SK-N-SH (cell line): Measurements from ENCODE around the gene TRIM68.

Experiments
- CTCF ChIP-seq: fragments of 200-600 bp; sonication (generic); IDR thresholded peaks from 2 replicates; pipeline ENCODE4 v1.6.1; 2017; ENCODE audit warnings: antibody characterized with exemption, mild to moderate bottlenecking, moderate library complexity
- EP300 ChIP-seq, 2 experiments: IDR thresholded peaks; 2 replicates each; pipeline versions ENCODE4 v1.4.0 to v1.6.1; 2012; ENCODE audit warnings: borderline replicate concordance in 1 of 2, low read depth in 1 of 2, low read length in 1 of 2
- JUND ChIP-seq: IDR thresholded peaks from 2 replicates; pipeline ENCODE4 v1.4.0; 2012
- MAX ChIP-seq: IDR thresholded peaks from 2 replicates; pipeline ENCODE4 v1.4.0; 2012; ENCODE audit warnings: low read depth
- NRF1 ChIP-seq: IDR thresholded peaks from 2 replicates; pipeline ENCODE4 v1.6.1; 2012; ENCODE audit warnings: low read depth, mild to moderate bottlenecking, low read length
- POLR2AphosphoS5 ChIP-seq: IDR thresholded peaks from 2 replicates; pipeline ENCODE4 v1.6.1; 2012; ENCODE audit warnings: low read depth, low read length
- RAD21 ChIP-seq: IDR thresholded peaks from 2 replicates; pipeline ENCODE4 v1.6.1; 2012; ENCODE audit warnings: mild to moderate bottlenecking, low read length
- RXRA ChIP-seq: IDR thresholded peaks from 2 replicates; pipeline ENCODE4 v1.4.0; 2012; ENCODE audit warnings: low read depth, mild to moderate bottlenecking, borderline replicate concordance
- SMC3 ChIP-seq: IDR thresholded peaks from 2 replicates; pipeline ENCODE4 v1.6.1; 2012; ENCODE audit warnings: low read depth, low read length, improper control_type of control experiment
- TAF1 ChIP-seq: IDR thresholded peaks from 2 replicates; pipeline ENCODE4 v1.6.1; 2012; ENCODE audit warnings: low read depth, mild to moderate bottlenecking, low read length, moderate library complexity, borderline replicate concordance
- USF2 ChIP-seq: fragments of 150-350 bp; IDR thresholded peaks from 2 replicates; pipeline ENCODE4 v1.6.1; 2017; ENCODE audit warnings: antibody characterized with exemption, low read length, low read depth, borderline replicate concordance
- YY1 ChIP-seq: IDR thresholded peaks from 2 replicates; pipeline ENCODE4 v1.4.0; 2012; ENCODE audit warnings: low read depth, mild to moderate bottlenecking
- ZBTB33 ChIP-seq: IDR thresholded peaks from 2 replicates; pipeline ENCODE4 v1.4.0; 2012; ENCODE audit warnings: low read depth, borderline replicate concordance
- TF ChIP-seq, protein P1 (sequence below): IDR thresholded peaks from 2 replicates; pipeline ENCODE4 v1.6.1; 2012; ENCODE audit warnings: mild to moderate bottlenecking, low read depth, low read length, moderate library complexity

GRCh38 chr11:4605057-4605456, 3.0 kb downstream of the TRIM68 start:
- TF ChIP-seq ZBTB33 (no peak), JUND (no peak), CTCF (no peak), TAF1 (no peak), POLR2AphosphoS5 (no peak), EP300 (IDR thresholded peaks at IDR 0.05; ENCODE audit: borderline replicate concordance in 1 of 2, low read depth in 1 of 2, low read length in 1 of 2) (no peak), NRF1 (no peak), RAD21 (no peak), USF2 (no peak), MAX (no peak), YY1 (no peak), RXRA (no peak), SMC3 (no peak)
- TF ChIP-seq, protein P1, sequence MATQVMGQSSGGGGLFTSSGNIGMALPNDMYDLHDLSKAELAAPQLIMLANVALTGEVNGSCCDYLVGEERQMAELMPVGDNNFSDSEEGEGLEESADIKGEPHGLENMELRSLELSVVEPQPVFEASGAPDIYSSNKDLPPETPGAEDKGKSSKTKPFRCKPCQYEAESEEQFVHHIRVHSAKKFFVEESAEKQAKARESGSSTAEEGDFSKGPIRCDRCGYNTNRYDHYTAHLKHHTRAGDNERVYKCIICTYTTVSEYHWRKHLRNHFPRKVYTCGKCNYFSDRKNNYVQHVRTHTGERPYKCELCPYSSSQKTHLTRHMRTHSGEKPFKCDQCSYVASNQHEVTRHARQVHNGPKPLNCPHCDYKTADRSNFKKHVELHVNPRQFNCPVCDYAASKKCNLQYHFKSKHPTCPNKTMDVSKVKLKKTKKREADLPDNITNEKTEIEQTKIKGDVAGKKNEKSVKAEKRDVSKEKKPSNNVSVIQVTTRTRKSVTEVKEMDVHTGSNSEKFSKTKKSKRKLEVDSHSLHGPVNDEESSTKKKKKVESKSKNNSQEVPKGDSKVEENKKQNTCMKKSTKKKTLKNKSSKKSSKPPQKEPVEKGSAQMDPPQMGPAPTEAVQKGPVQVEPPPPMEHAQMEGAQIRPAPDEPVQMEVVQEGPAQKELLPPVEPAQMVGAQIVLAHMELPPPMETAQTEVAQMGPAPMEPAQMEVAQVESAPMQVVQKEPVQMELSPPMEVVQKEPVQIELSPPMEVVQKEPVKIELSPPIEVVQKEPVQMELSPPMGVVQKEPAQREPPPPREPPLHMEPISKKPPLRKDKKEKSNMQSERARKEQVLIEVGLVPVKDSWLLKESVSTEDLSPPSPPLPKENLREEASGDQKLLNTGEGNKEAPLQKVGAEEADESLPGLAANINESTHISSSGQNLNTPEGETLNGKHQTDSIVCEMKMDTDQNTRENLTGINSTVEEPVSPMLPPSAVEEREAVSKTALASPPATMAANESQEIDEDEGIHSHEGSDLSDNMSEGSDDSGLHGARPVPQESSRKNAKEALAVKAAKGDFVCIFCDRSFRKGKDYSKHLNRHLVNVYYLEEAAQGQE = no peak
